Cardiac ventricle fibroblast (primary cell): Measurements from ENCODE around the gene OR5M10. TPM values are rescaled to one million over a fixed set of nuclear protein-coding genes. Genes with fewer than 3 reads are reported as not detected.

Experiments used
- total RNA-seq: library from RNA; depleted of rRNA; stranded (reverse); fragments of >200 nt; gene quantifications from 2 replicates; pipeline ENCODE4 v1.2.3, GENCODE V29; 2015

The OR5M10 gene
- total RNA-seq: not detected in 2 replicates

DNA sequence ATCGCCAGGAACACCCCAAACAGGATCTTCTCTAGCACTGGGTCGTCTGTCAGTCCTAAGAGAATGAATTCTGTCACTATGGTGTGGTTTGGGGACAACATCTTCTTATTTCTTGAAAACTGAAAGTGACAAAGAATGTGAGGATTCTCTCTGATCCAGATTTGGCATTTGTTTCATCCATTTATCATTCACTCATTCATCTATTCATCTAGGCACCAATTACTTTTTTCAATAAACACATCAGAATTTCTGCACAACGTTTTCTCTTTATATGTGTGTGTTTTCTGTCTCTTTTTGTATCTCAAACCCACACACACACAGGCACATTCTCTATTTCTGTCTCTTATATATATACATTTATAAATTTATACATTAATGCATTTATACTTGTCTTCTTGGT lies at the start of gene OR5M10:
Gene OR5M10 (minus strand): TSS at position 101 of the 400 bp plus-strand sequence. CDS start 0 bp downstream, at position 101.

DNA sequence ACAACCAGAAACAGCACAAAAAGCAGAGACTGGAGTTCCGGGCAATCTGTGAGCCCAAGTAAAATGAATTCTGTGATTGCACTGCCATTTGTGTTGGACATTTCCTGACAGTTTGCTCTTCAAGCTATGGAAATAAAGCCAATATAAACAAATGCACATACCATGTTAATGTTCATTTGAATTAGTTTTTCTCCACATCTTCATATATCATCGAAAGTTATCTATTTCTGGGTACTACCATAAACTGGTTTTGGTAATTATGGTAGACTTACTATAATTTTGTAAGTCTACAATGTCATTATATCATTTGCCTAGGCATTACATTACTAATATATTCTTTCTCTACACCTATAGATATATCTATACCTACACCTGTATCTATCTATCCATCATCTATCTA lies 34.4 kb downstream of the OR5M10 start, which contains the start of gene OR5M11:
Gene OR5M11 (minus strand): TSS at position 101 of the 400 bp plus-strand sequence. CDS start 0 bp downstream, at position 101.

Other genes starting within 250 kb of the OR5M10 start
- not detected in 2 replicates for gene OR8K1, start 231.7 kb downstream of the OR5M10 start, total RNA-seq
- gene OR8J1, start 223.4 kb downstream of the OR5M10 start, total RNA-seq: not detected in 2 replicates
- not detected in 2 replicates for gene OR8U1, start 202.1 kb downstream of the OR5M10 start, total RNA-seq
- gene OR5AL1, start 165.0 kb downstream of the OR5M10 start, total RNA-seq: not detected in 2 replicates
- gene OR5M3, start 104.4 kb downstream of the OR5M10 start, total RNA-seq: not detected in 2 replicates
- gene OR5M8, start 86.4 kb downstream of the OR5M10 start, total RNA-seq: not detected in 2 replicates
- gene OR5M11, start 34.5 kb downstream of the OR5M10 start, total RNA-seq: not detected in 2 replicates
- gene OR5M1, start 37.2 kb upstream of the OR5M10 start, total RNA-seq: not detected in 2 replicates
- not detected in 2 replicates for gene OR5AP2, start 64.7 kb upstream of the OR5M10 start, total RNA-seq
- gene OR5AR1, start 86.0 kb upstream of the OR5M10 start, total RNA-seq: not detected in 2 replicates
- not detected in 2 replicates for gene OR9G1, start 121.4 kb upstream of the OR5M10 start, total RNA-seq
- not detected in 2 replicates for gene OR9G4, start 171.0 kb upstream of the OR5M10 start, total RNA-seq